ENCODE data around the gene OPALIN. TPM values are rescaled to one million over a fixed set of nuclear protein-coding genes. Genes with fewer than 3 reads are reported as not detected.

OPALIN gene
- total and polyA plus RNA-seq, 2 donors (not counting 1 experiment from before 2014, with no cell fraction given) = not detected

GRCh38 chr10:96304230-96304629 lies 54.6 kb downstream of the OPALIN start, which contains the start of gene DNTT:
TSS of gene DNTT (plus strand) at chr10:96304434. CDS start at chr10:96304498, 64 bp downstream.
- no peaks in the 10 kb centered on the region for H3K36me3 ChIP-seq (replicated peaks in 1 of 2; ENCODE audit: control extremely low read depth in 1 of 2, control insufficient read depth in 1 of 2, extremely low read depth in 1 of 2, insufficient read depth in 2 of 2, low read length in 1 of 2)
- H2AFZ ChIP-seq (ENCODE audit: insufficient read depth, low read depth, low read length, poor library complexity, severe bottlenecking) = peak within 1 kb of the TSS; percentile 12
- H3K4me2 ChIP-seq (replicated peaks; ENCODE audit: low read depth, low read length, poor library complexity, severe bottlenecking) = no peak within 1 kb of the TSS
- POLR2A ChIA-PET = no interaction called here
- Mint-ChIP-seq H3K4me3 (no peak within 1 kb of the TSS), H3K4me1 (peaks cover 49% of the 10 kb centered on the region), H3K27ac (no peak within 1 kb of the TSS), H3K9me3 (ENCODE audit: insufficient read depth) (no peaks in the 10 kb centered on the region), H3K27me3 (peaks cover 37% of the 10 kb centered on the region)
- no peak within 1 kb of the TSS for H3K9ac ChIP-seq (ENCODE audit: low read length)
- no peaks in the 10 kb centered on the region for H4K20me1 ChIP-seq (ENCODE audit: control insufficient read depth, insufficient read depth, low read length, poor library complexity, severe bottlenecking)
- H3K79me2 ChIP-seq (ENCODE audit: control insufficient read depth, insufficient read depth, low read length) = peaks cover 5% of the 10 kb centered on the region
- DNase-seq = no peak
- intact Hi-C loops (cut with micrococcal nuclease) = no loop called here
- TF ChIP-seq, protein P1, sequence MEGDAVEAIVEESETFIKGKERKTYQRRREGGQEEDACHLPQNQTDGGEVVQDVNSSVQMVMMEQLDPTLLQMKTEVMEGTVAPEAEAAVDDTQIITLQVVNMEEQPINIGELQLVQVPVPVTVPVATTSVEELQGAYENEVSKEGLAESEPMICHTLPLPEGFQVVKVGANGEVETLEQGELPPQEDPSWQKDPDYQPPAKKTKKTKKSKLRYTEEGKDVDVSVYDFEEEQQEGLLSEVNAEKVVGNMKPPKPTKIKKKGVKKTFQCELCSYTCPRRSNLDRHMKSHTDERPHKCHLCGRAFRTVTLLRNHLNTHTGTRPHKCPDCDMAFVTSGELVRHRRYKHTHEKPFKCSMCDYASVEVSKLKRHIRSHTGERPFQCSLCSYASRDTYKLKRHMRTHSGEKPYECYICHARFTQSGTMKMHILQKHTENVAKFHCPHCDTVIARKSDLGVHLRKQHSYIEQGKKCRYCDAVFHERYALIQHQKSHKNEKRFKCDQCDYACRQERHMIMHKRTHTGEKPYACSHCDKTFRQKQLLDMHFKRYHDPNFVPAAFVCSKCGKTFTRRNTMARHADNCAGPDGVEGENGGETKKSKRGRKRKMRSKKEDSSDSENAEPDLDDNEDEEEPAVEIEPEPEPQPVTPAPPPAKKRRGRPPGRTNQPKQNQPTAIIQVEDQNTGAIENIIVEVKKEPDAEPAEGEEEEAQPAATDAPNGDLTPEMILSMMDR (IDR thresholded peaks at IDR 0.05) = no peak
- no peak for TF ChIP-seq EZH2 (IDR thresholded peaks at IDR 0.05; ENCODE audit: borderline replicate concordance, insufficient read depth, low read depth, low read length, poor library complexity, severe bottlenecking)
- peaks cover 0 to 23% (median 11%) of the 10 kb centered on the region in 4 experiments for H3K27me3 ChIP-seq (replicated peaks in 1 of 4; ENCODE audit: control extremely low read depth in 1 of 4, control insufficient read depth in 3 of 4, insufficient read depth in 4 of 4, low read length in 3 of 4)
- H3K9me3 ChIP-seq (ENCODE audit: control extremely low read depth in 1 of 3, control insufficient read depth in 2 of 3, insufficient read depth in 1 of 3, low read length in 2 of 3) = no peaks in the 10 kb centered on the region
- CTCF ChIA-PET = interaction anchor here (3.5 to 5.3 kb wide), 3 partner anchors 12 to 287 kb away, joined by 13 to 38 read pairs (median 31); no protein-coding TSS in a partner anchor
- peaks cover 39 to 41% of the 10 kb centered on the region in 2 donors for H3K4me1 ChIP-seq (ENCODE audit: control insufficient read depth in 2 of 2, insufficient read depth in 2 of 2, low read length in 2 of 2)
- ATAC-seq (ENCODE audit: low read depth) = no peak
- WGBS (ENCODE audit: insufficient coverage) = 17% methylated on average over 3 of the region's 8 CpGs
- H3K4me3 ChIP-seq (ENCODE audit: control extremely low read depth in 1 of 5, extremely low read depth in 1 of 5, insufficient read depth in 1 of 5, low read depth in 2 of 5, low read length in 4 of 5) = no peak within 1 kb of the TSS
- H3K27ac ChIP-seq (ENCODE audit: low read length in 2 of 2) = no peak within 1 kb of the TSS

- CTCF ChIA-PET = interaction anchor here (1.0 to 13.8 kb wide), 9 partner anchors 9 to 285 kb away, joined by 3 to 964 read pairs (median 4); no protein-coding TSS in a partner anchor
- Histone ChIP-seq H3K9me3 (ENCODE audit: control extremely low read depth in 1 of 3, control insufficient read depth in 2 of 3, insufficient read depth in 1 of 3, low read length in 2 of 3) (no peaks in the 10 kb centered on the region), H3K4me1 (ENCODE audit: control insufficient read depth in 2 of 2, insufficient read depth in 2 of 2, low read length in 2 of 2) (peaks cover 37 to 40% of the 10 kb centered on the region in 2 donors), H4K20me1 (ENCODE audit: control insufficient read depth, insufficient read depth, low read length, poor library complexity, severe bottlenecking) (no peaks in the 10 kb centered on the region), H3K9ac (ENCODE audit: low read length) (no peak overlapping the region), H3K27me3 (replicated peaks in 1 of 4; ENCODE audit: control extremely low read depth in 1 of 4, control insufficient read depth in 3 of 4, insufficient read depth in 4 of 4, low read length in 3 of 4) (peaks cover 0 to 17% (median 8%) of the 10 kb centered on the region in 4 experiments), H2AFZ (ENCODE audit: insufficient read depth, low read depth, low read length, poor library complexity, severe bottlenecking) (no peak overlapping the region), H3K4me3 (ENCODE audit: control extremely low read depth in 1 of 5, extremely low read depth in 1 of 5, insufficient read depth in 1 of 5, low read depth in 2 of 5, low read length in 4 of 5) (no peak overlapping the region), H3K27ac (ENCODE audit: low read length in 2 of 2) (no peak overlapping the region), H3K79me2 (ENCODE audit: control insufficient read depth, insufficient read depth, low read length) (peaks cover 5% of the 10 kb centered on the region), H3K4me2 (replicated peaks; ENCODE audit: low read depth, low read length, poor library complexity, severe bottlenecking) (no peak overlapping the region), H3K36me3 (replicated peaks in 1 of 2; ENCODE audit: control extremely low read depth in 1 of 2, control insufficient read depth in 1 of 2, extremely low read depth in 1 of 2, insufficient read depth in 2 of 2, low read length in 1 of 2) (no peaks in the 10 kb centered on the region)
- Mint-ChIP-seq H3K4me1 (peaks cover 54% of the 10 kb centered on the region), H3K4me3 (no peak overlapping the region), H3K27me3 (peaks cover 33% of the 10 kb centered on the region), H3K27ac (no peak overlapping the region), H3K9me3 (ENCODE audit: insufficient read depth) (no peaks in the 10 kb centered on the region)
- no peak for TF ChIP-seq EZH2 (IDR thresholded peaks at IDR 0.05; ENCODE audit: borderline replicate concordance, insufficient read depth, low read depth, low read length, poor library complexity, severe bottlenecking)
- TF ChIP-seq, protein P1 (IDR thresholded peaks at IDR 0.05) = no peak
- POLR2A ChIA-PET = no interaction called here
- intact Hi-C loops (cut with micrococcal nuclease) = no loop called here
- DNase-seq = no peak
- whole genome bisulfite sequencing (ENCODE audit: insufficient coverage) = no CpG with 5 or more reads among the region's 1 CpG
- no peak for ATAC-seq (ENCODE audit: low read depth)
Observed at GRCh38 chr10:96301616-96302015, 57.2 kb downstream of the OPALIN start.
